Nephron progenitor cell (in vitro differentiated cells): ENCODE measurements around the gene ABHD14A.

Source experiments
- DNase-seq: peaks from one replicate; pipeline ENCODE4 v3.0.0; 2021
- H3K27ac Mint-ChIP-seq: 2 replicates; pipeline ENCODE4 v1.8.0; 2021; ENCODE audit warnings: mild to moderate bottlenecking, moderate library complexity, mixed read lengths
- H3K27me3 Mint-ChIP-seq: 2 replicates; pipeline ENCODE4 v1.8.0; 2021; ENCODE audit warnings: mild to moderate bottlenecking, low read depth, mixed read lengths; ENCODE audit not compliant: poor library complexity
- H3K36me3 Mint-ChIP-seq: 2 replicates; pipeline ENCODE4 v1.8.0; 2021; ENCODE audit warnings: low read depth, mixed read lengths
- H3K4me1 Mint-ChIP-seq: 2 replicates; pipeline ENCODE4 v1.8.0; 2021; ENCODE audit warnings: mixed read lengths
- H3K4me3 Mint-ChIP-seq: 2 replicates; pipeline ENCODE4 v1.8.0; 2021; ENCODE audit warnings: mild to moderate bottlenecking, moderate library complexity, mixed read lengths
- H3K9me3 Mint-ChIP-seq: 2 replicates; pipeline ENCODE4 v1.8.0; 2021; ENCODE audit warnings: mild to moderate bottlenecking, moderate library complexity, mixed read lengths
- TF ChIP-seq, protein P1 (sequence below): fragments of 200-600 bp; sonication (generic); IDR thresholded peaks from 2 replicates; pipeline ENCODE4 v1.5.0; 2021; ENCODE audit warnings: antibody characterized with exemption

ABHD14A gene

DNA sequence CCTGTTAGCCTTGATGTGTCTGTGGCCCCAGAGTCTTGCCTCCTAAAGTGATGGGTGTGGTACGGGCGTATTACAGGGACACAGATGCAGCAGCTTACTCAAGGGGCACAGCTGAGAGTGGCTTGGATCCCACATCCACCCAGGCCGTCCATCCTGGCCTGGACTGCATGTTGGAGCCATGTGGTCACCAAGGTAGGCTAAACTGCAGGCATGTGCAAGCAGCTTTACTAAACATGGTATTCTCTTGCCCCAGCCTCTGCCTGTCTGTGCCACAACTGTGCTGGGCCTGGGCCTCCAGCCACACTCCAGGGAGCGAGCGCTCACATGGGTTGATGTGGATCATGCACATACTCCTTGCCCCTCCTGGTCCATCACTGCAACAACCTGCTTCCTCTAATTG, 25.7 kb upstream of the ABHD14A start:
- Mint-ChIP-seq H3K4me3 (no peak overlapping the region), H3K27ac (no peak overlapping the region), H3K9me3 (no peaks in the 10 kb centered on the region), H3K27me3 (peaks cover 4% of the 10 kb centered on the region), H3K4me1 (peaks cover 34% of the 10 kb centered on the region), H3K36me3 (no peaks in the 10 kb centered on the region)
- DNase-seq = no peak
- TF ChIP-seq, protein P1, sequence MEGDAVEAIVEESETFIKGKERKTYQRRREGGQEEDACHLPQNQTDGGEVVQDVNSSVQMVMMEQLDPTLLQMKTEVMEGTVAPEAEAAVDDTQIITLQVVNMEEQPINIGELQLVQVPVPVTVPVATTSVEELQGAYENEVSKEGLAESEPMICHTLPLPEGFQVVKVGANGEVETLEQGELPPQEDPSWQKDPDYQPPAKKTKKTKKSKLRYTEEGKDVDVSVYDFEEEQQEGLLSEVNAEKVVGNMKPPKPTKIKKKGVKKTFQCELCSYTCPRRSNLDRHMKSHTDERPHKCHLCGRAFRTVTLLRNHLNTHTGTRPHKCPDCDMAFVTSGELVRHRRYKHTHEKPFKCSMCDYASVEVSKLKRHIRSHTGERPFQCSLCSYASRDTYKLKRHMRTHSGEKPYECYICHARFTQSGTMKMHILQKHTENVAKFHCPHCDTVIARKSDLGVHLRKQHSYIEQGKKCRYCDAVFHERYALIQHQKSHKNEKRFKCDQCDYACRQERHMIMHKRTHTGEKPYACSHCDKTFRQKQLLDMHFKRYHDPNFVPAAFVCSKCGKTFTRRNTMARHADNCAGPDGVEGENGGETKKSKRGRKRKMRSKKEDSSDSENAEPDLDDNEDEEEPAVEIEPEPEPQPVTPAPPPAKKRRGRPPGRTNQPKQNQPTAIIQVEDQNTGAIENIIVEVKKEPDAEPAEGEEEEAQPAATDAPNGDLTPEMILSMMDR = no peak

DNA sequence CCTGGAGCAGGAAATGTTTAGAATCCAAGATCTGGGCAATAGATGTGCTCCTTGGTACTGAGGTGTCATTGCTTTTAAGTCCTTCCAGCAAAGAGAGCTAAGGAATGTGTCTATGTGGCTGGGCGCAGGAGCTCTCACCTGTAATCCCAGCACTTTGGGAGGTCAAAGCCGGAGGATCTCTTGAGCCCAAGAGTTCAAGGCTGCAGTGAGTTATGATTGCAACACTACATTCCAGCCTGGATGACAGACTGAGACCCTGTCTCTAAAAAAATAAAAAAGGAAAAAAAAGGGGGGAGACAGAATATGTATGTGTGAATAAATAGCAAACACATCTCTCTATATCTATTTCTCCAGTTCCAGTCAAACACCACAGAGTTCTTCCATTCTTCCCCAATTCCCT, 24.0 kb upstream of the ABHD14A start:
- Mint-ChIP-seq H3K4me1 (peaks cover 33% of the 10 kb centered on the region), H3K4me3 (no peak overlapping the region), H3K27me3 (peaks cover 8% of the 10 kb centered on the region), H3K9me3 (no peaks in the 10 kb centered on the region), H3K36me3 (no peaks in the 10 kb centered on the region), H3K27ac (no peak overlapping the region)
- DNase-seq = no peak
- TF ChIP-seq, protein P1 = no peak

DNA sequence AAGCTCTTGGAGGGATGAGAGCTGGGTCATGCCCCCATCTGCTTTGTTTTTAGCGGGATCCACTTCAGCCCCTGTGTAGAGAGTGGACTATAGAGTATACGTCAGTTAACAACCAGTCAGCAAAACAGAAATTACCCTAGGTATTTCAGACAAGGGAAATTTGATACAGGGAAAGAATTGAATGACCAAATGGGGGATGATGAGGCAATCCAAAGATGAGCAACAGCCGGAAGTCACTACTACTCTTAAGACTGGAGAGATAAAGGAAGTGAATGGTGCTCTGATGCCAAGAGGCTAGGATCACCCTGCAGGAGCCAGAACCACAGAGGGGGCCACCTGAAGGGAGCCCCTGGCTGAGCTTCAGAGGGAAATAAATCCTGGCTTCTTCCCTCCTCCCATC, 21.4 kb upstream of the ABHD14A start:
- no peak for DNase-seq
- no peak overlapping the region for H3K27ac Mint-ChIP-seq

DNA sequence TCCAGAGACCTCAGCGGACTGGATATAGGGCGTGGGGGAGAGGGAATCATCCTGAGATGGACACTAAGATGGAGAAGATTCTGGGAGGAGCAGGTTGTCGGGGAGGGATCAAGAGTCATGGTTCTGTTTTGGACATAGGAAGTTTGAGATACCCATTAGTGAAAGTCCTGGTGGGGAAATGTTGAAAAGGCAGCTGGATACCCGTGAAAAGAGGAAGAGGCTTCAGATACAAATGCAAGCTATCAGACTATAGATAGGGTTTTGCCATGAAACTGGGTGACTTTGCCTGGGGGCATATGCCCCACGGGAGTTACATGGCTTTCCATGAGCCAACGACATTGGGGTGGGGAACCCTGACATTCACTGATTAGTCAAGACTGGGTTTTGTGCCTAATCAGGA, 20.8 kb upstream of the ABHD14A start:
- H3K4me3 Mint-ChIP-seq = no peak overlapping the region

More for the DNA sequence above, 21.4 kb upstream of the ABHD14A start:
- Mint-ChIP-seq H3K4me3 (peak overlapping the region; percentile 15), H3K36me3 (peaks cover 5% of the 10 kb centered on the region), H3K27me3 (peaks cover 8% of the 10 kb centered on the region), H3K4me1 (peaks cover 24% of the 10 kb centered on the region), H3K9me3 (no peaks in the 10 kb centered on the region)
- TF ChIP-seq, protein P1 = no peak

DNA sequence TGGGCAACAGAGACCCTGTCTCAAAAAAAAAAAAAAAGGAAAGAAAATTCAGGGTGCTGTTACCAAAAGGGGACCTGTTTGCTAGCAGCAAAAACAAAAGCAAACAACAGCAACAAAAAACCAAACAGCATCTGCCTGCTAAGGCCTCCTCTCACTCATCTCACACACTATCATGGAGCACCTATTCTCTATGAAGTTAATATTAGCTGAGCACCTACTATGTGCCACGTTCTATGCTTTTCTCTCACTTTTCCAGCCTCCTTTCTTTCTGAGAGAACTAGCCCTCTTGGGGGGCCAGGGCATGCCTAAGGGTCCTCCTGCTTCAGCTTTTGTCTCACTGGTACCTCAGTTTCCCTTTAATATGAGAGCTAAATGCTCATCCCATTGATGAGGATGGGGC, 20.2 kb upstream of the ABHD14A start:
- no peak overlapping the region for H3K27ac Mint-ChIP-seq
- H3K36me3 Mint-ChIP-seq = peaks cover 6% of the 10 kb centered on the region
- peaks cover 5% of the 10 kb centered on the region for H3K27me3 Mint-ChIP-seq
- H3K9me3 Mint-ChIP-seq = no peaks in the 10 kb centered on the region
- H3K4me1 Mint-ChIP-seq = peaks cover 24% of the 10 kb centered on the region
- TF ChIP-seq, protein P1 = no peak
- peak overlapping the region; percentile 38 for H3K4me3 Mint-ChIP-seq
- no peak for DNase-seq

More for the DNA sequence above, 20.8 kb upstream of the ABHD14A start:
- no peaks in the 10 kb centered on the region for H3K9me3 Mint-ChIP-seq
- TF ChIP-seq, protein P1 = no peak
- H3K4me1 Mint-ChIP-seq = peaks cover 24% of the 10 kb centered on the region
- no peak overlapping the region for H3K27ac Mint-ChIP-seq
- no peak for DNase-seq
- peaks cover 6% of the 10 kb centered on the region for H3K36me3 Mint-ChIP-seq
- H3K27me3 Mint-ChIP-seq = peaks cover 8% of the 10 kb centered on the region

DNA sequence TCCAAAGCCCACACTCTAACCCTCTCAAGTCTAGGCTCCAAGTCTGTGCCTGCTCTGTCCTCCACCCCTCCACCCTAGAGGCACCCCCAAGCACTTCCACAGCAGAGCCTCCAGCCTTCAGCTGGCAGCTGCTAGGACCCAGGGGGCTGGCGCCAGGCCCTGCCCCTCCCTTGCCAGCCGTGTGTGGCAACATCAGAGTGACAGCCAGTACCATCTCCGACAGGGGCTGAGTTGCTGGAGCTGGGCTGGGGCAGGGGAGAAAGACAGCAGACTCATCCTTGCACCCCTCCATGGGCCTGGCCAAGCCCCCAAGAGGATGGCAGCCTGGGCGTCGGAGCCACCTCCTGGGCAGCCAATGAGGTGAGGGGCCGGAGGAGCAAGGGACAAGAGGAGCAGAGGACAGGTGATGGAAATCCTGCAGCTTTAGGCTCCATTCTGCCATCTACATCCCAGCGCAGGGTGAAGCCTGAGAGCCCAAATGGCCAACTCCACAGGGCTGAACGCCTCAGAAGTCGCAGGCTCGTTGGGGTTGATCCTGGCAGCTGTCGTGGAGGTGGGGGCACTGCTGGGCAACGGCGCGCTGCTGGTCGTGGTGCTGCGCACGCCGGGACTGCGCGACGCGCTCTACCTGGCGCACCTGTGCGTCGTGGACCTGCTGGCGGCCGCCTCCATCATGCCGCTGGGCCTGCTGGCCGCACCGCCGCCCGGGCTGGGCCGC, 19.5 kb upstream of the ABHD14A start, which contains the start of gene GPR62:
Gene GPR62, plus strand, starts transcription at position 207 of the 718 bp plus-strand sequence. Its CDS starts 272 bp downstream, at position 479.
- H3K4me3 Mint-ChIP-seq = peak within 1 kb of the TSS; percentile 38
- no peak within 1 kb of the TSS for H3K27ac Mint-ChIP-seq
- DNase-seq = no peak
- H3K36me3 Mint-ChIP-seq = peaks cover 10% of the 10 kb centered on the region
- H3K9me3 Mint-ChIP-seq = no peaks in the 10 kb centered on the region
- peaks cover 24% of the 10 kb centered on the region for H3K4me1 Mint-ChIP-seq
- peaks cover 5% of the 10 kb centered on the region for H3K27me3 Mint-ChIP-seq
- TF ChIP-seq, protein P1 = no peak
